Panc1 (cell line): Measurements from ENCODE around the gene ASB7. TPM values are rescaled to one million over a fixed set of nuclear protein-coding genes. Genes with fewer than 3 reads are reported as not detected.
A peak's percentile ranks its signal among the peaks of the same experiment; 100 is the strongest.

Experiments
- ATAC-seq: fragments of 200-7000 bp; cut with Tn5 transposase; 2 replicates; pipeline ENCODE4 v1.9.1; 2020; ENCODE audit warnings: mild to moderate bottlenecking, moderate library complexity
- BruUV-seq: library from RNA; stranded (reverse); fragments of 400-500 nt; replicated peaks from 2 replicates; lab custom pipeline; 2021; lab: Mats Ljungman, UMichigan
- CTCF ChIA-PET: fragments of 300-600 bp; sonication (Branson Sonifier 250); formaldehyde crosslinking; loops from one replicate; lab custom pipeline; 2022; ENCODE audit warnings: antibody characterized with exemption; lab: Charles Lee
- POLR2A ChIA-PET: fragments of 300-600 bp; sonication (Branson Sonifier 250); formaldehyde crosslinking; loops from one replicate; lab custom pipeline; 2022; ENCODE audit warnings: antibody characterized with exemption; lab: Charles Lee
- DNase-seq: peaks from one replicate; pipeline ENCODE4 v3.0.0-alpha.2; 2010; ENCODE audit warnings: low read depth, low spot score
- H3K27ac ChIP-seq: 2 replicates; pipeline ENCODE4 v1.5.1; 2011; ENCODE audit warnings: mild to moderate bottlenecking, low read length, inconsistent platforms
- H3K27me3 ChIP-seq: fragments of 200-500 bp; sonication (Bioruptor generic); 2 replicates; pipeline ENCODE4 v1.6.0; 2014; ENCODE audit warnings: low read length, inconsistent platforms; ENCODE audit not compliant: control insufficient read depth, insufficient read depth
- H3K36me3 ChIP-seq: fragments of 200-500 bp; sonication (Bioruptor generic); 2 replicates; pipeline ENCODE4 v1.5.1; 2014; ENCODE audit warnings: inconsistent platforms, mild to moderate bottlenecking, low read length, moderate library complexity; ENCODE audit not compliant: control insufficient read depth, insufficient read depth
- H3K4me1 ChIP-seq: 2 replicates; pipeline ENCODE4 v1.5.1; 2011; ENCODE audit warnings: inconsistent platforms, mild to moderate bottlenecking, low read length, moderate library complexity; ENCODE audit not compliant: control insufficient read depth, insufficient read depth
- H3K4me3 ChIP-seq, 2 experiments: 2 replicates each; pipeline ENCODE4 v1.5.1; 2011 to 2012; ENCODE audit warnings: low read depth in 2 of 2, low read length in 2 of 2, mild to moderate bottlenecking in 2 of 2, inconsistent platforms in 1 of 2, moderate library complexity in 1 of 2
- H3K9me3 ChIP-seq: fragments of 200-500 bp; sonication (Bioruptor generic); 2 replicates; pipeline ENCODE4 v1.5.1; 2014; ENCODE audit warnings: low read depth, mild to moderate bottlenecking, inconsistent platforms, low read length, moderate library complexity; ENCODE audit not compliant: control insufficient read depth, insufficient read depth
- CTCF ChIP-seq: fragments of 450-650 bp; IDR thresholded peaks from 2 replicates; pipeline ENCODE4 v1.5.1; 2017; ENCODE audit warnings: mild to moderate bottlenecking
- POLR2AphosphoS5 ChIP-seq: IDR thresholded peaks from 2 replicates; pipeline ENCODE4 v1.6.1; 2012; ENCODE audit warnings: mild to moderate bottlenecking, low read depth, low read length, moderate library complexity
- SIN3A ChIP-seq: IDR thresholded peaks from 2 replicates; pipeline ENCODE4 v1.6.1; 2012; ENCODE audit warnings: low read depth, mild to moderate bottlenecking, low read length, moderate library complexity, borderline replicate concordance; ENCODE audit not compliant: insufficient read depth
- TCF7L2 ChIP-seq: IDR thresholded peaks from 2 replicates; pipeline ENCODE4 v1.6.1; 2011; ENCODE audit warnings: mild to moderate bottlenecking, low read depth, low read length, inconsistent platforms
- in situ Hi-C: cut with HindIII; loops from 2 replicates; pipeline ENCODE4 v1.10.0; 2016; ENCODE audit warnings: low sequenced_read_pairs, low pct_unique_long_range_greater_than_20kb
- intact Hi-C: fragments of 100-400 bp; cut with micrococcal nuclease; formaldehyde crosslinking; loops from one replicate; pipeline ENCODE4 v1.10.0; 2022; ENCODE audit not compliant: unreplicated experiment
- total RNA-seq: library from RNA; stranded (reverse); gene quantifications from one replicate; pipeline ENCODE4 v1.2.1, GENCODE V29; 2021; ENCODE audit not compliant: unreplicated experiment
- TF ChIP-seq, protein P1 (sequence below), 2 experiments: IDR thresholded peaks; 2 replicates each; pipeline ENCODE4 v1.6.1; 2011 to 2012; ENCODE audit warnings: low read depth in 2 of 2, control low read depth in 1 of 2, low read length in 1 of 2, mild to moderate bottlenecking in 1 of 2, moderate library complexity in 1 of 2; ENCODE audit not compliant: insufficient read depth in 1 of 2

ASB7 gene
- total RNA-seq, 1 experiment from 2014 or later: 18.1 TPM

DNA sequence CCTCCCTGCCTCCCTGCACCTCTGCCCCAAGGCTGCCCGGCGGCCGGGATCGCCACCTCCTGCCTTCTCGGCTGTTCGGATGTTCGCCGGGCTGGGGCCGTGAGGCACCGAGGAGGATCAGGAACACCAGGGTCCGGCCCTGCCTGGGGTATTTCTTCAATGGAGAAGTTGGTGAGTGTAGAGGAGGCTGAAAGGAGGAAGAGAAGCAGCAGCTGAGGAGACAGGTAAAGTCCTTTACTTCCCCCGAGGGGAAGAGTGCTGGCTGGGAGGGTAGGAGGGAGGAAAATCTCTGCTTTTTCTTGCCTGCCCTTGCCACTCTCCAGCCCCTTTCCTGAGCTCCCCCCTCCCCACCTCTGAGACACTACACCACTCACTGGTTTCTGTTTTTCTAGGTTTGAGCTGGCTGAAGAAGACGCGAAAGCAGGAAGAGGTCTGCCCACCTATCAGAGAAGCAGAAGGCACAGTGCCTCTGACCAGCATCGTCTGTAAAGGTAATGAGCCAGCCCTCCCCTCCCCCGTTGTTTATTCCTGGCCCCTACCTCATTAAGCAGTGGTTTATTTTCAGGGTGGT, 519 bp downstream of the ASB7 start:
- BruUV-seq: no TSS peak
- H3K27me3 ChIP-seq: no peaks in the 10 kb centered on the region
- ATAC-seq (no peak; the same call in 1 of the 2 replicates), DNase-seq (no peak)
- POLR2A ChIA-PET: interaction anchor here (0.6 kb wide), 1 partner anchor 20 kb away, joined by 12 read pairs; no protein-coding TSS in a partner anchor
- H3K36me3 ChIP-seq: peaks cover 15% of the 10 kb centered on the region
- peaks cover 16% of the 10 kb centered on the region for H3K4me1 ChIP-seq
- intact Hi-C loops: no loop called here
- H3K9me3 ChIP-seq: no peaks in the 10 kb centered on the region
- peak overlapping the region; percentile 96 for H3K27ac ChIP-seq
- CTCF ChIA-PET: interaction anchor here (1.9 kb wide), 1 partner anchor 253 kb away, joined by 5 read pairs; no protein-coding TSS in a partner anchor
- in situ Hi-C loops: no loop called here
- TF ChIP-seq POLR2AphosphoS5 (no peak), SIN3A (no peak), TCF7L2 (no peak), CTCF (no peak)
- TF ChIP-seq, protein P1, sequence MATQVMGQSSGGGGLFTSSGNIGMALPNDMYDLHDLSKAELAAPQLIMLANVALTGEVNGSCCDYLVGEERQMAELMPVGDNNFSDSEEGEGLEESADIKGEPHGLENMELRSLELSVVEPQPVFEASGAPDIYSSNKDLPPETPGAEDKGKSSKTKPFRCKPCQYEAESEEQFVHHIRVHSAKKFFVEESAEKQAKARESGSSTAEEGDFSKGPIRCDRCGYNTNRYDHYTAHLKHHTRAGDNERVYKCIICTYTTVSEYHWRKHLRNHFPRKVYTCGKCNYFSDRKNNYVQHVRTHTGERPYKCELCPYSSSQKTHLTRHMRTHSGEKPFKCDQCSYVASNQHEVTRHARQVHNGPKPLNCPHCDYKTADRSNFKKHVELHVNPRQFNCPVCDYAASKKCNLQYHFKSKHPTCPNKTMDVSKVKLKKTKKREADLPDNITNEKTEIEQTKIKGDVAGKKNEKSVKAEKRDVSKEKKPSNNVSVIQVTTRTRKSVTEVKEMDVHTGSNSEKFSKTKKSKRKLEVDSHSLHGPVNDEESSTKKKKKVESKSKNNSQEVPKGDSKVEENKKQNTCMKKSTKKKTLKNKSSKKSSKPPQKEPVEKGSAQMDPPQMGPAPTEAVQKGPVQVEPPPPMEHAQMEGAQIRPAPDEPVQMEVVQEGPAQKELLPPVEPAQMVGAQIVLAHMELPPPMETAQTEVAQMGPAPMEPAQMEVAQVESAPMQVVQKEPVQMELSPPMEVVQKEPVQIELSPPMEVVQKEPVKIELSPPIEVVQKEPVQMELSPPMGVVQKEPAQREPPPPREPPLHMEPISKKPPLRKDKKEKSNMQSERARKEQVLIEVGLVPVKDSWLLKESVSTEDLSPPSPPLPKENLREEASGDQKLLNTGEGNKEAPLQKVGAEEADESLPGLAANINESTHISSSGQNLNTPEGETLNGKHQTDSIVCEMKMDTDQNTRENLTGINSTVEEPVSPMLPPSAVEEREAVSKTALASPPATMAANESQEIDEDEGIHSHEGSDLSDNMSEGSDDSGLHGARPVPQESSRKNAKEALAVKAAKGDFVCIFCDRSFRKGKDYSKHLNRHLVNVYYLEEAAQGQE (IDR thresholded peaks at IDR 0.05; ENCODE audit: insufficient read depth in 1 of 2, low read depth in 2 of 2, low read length in 1 of 2): no peak
- peak overlapping the region; percentile 98 to 100 for H3K4me3 ChIP-seq

- in situ Hi-C loops: no loop called here
- BruUV-seq: no TSS peak
- Histone ChIP-seq H3K27ac (no peak overlapping the region), H3K9me3 (no peaks in the 10 kb centered on the region), H3K27me3 (no peaks in the 10 kb centered on the region), H3K36me3 (peaks cover 29% of the 10 kb centered on the region), H3K4me1 (no peaks in the 10 kb centered on the region), H3K4me3 (no peak overlapping the region)
- intact Hi-C loops: no loop called here
- ChIA-PET POLR2A (no interaction called here), CTCF (no interaction called here)
- ATAC-seq: no peak
- no peak for DNase-seq
- TF ChIP-seq SIN3A (no peak), CTCF (no peak), POLR2AphosphoS5 (no peak), TCF7L2 (no peak)
- TF ChIP-seq, protein P1 (IDR thresholded peaks at IDR 0.05; ENCODE audit: insufficient read depth in 1 of 2, low read depth in 2 of 2, low read length in 1 of 2): no peak
These were observed 10.2 kb downstream of the ASB7 start for GRCh38 chr15:100612539-100612938.
